Neural crest cell (in vitro differentiated cells): ENCODE data around the gene ARFGEF3. TPM values are rescaled to one million over a fixed set of nuclear protein-coding genes. Genes with fewer than 3 reads are reported as not detected.

Experiments used
- DNase-seq: peaks from one replicate; pipeline ENCODE4 v3.0.0; 2021; ENCODE audit warnings: low read depth, mixed read lengths, low spot score
- H3K27ac Mint-ChIP-seq: one replicate; pipeline ENCODE4 v1.8.0; 2021; ENCODE audit warnings: mild to moderate bottlenecking, mixed read lengths; ENCODE audit not compliant: unreplicated experiment
- H3K27me3 Mint-ChIP-seq: 2 replicates; pipeline ENCODE4 v1.8.0; 2021; ENCODE audit warnings: low read depth, mild to moderate bottlenecking, mixed read lengths
- H3K36me3 Mint-ChIP-seq: 2 replicates; pipeline ENCODE4 v1.8.0; 2021; ENCODE audit warnings: low read depth, mild to moderate bottlenecking, mixed read lengths
- H3K4me1 Mint-ChIP-seq: 2 replicates; pipeline ENCODE4 v1.8.0; 2021; ENCODE audit warnings: mixed read lengths
- H3K4me3 Mint-ChIP-seq: one replicate; pipeline ENCODE4 v1.8.0; 2021; ENCODE audit warnings: mild to moderate bottlenecking, mixed read lengths
- H3K9me3 Mint-ChIP-seq: 2 replicates; pipeline ENCODE4 v1.8.0; 2021; ENCODE audit warnings: mixed read lengths
- CTCF ChIP-seq: fragments of 200-600 bp; sonication (generic); conservative IDR thresholded peaks from 2 replicates; pipeline ENCODE4 v1.5.0; 2021; ENCODE audit warnings: antibody characterized with exemption, mild to moderate bottlenecking
- total RNA-seq: library from RNA; stranded (reverse); gene quantifications from 2 replicates; pipeline ENCODE4 v1.2.1, GENCODE V29; 2021

ARFGEF3 gene
- total RNA-seq, 1 donor from 2014 or later: 0.30 TPM

- H3K4me3 Mint-ChIP-seq: no peak overlapping the region
- no peak for TF ChIP-seq CTCF
- no peaks in the 10 kb centered on the region for H3K27me3 Mint-ChIP-seq
- no peaks in the 10 kb centered on the region for H3K9me3 Mint-ChIP-seq
- no peaks in the 10 kb centered on the region for H3K36me3 Mint-ChIP-seq
- no peak for DNase-seq
- H3K27ac Mint-ChIP-seq: no peak overlapping the region
- H3K4me1 Mint-ChIP-seq: no peaks in the 10 kb centered on the region
These were observed 135.0 kb downstream of the ARFGEF3 start for GRCh38 chr6:138296786-138297185.

DNA sequence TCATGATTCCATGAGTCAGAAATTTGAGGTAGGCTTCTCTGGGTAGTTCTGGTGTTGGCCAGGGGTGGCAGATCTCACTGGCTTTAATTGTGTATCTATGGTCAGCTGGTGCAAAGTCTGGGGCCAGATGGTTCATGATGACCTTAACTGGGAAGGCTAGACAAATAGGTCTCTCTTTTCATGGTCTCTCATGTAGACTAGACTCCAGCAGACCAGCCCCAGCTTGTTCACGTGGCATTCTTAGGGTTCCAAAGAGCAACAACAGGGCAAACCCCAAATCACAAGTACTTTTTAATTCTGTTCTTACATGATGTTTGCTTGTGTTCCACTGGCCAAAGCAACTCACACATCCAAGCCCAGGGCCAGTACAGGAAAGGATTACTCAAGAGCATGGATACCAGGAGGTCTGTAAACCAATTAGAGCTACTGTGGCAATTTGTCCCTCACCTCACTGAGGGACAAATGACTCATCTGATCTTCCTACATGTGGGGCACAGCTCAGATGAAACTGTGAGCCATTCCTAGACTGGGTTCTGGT lies 136.1 kb downstream of the ARFGEF3 start:
- Mint-ChIP-seq H3K4me3 (no peak overlapping the region), H3K9me3 (no peaks in the 10 kb centered on the region), H3K36me3 (no peaks in the 10 kb centered on the region), H3K4me1 (no peaks in the 10 kb centered on the region), H3K27ac (no peak overlapping the region), H3K27me3 (no peaks in the 10 kb centered on the region)
- TF ChIP-seq CTCF: no peak
- no peak for DNase-seq

GRCh38 chr6:138300469-138300868 lies 138.7 kb downstream of the ARFGEF3 start:
- Mint-ChIP-seq H3K36me3 (no peaks in the 10 kb centered on the region), H3K9me3 (no peaks in the 10 kb centered on the region), H3K4me1 (no peaks in the 10 kb centered on the region), H3K27ac (no peak overlapping the region), H3K27me3 (no peaks in the 10 kb centered on the region), H3K4me3 (no peak overlapping the region)
- TF ChIP-seq CTCF: no peak
- no peak for DNase-seq

GRCh38 chr6:138302554-138302953 lies 140.8 kb downstream of the ARFGEF3 start:
- no peaks in the 10 kb centered on the region for H3K36me3 Mint-ChIP-seq
- H3K4me3 Mint-ChIP-seq: no peak overlapping the region

GRCh38 chr6:138307352-138307751 lies 145.6 kb downstream of the ARFGEF3 start:
- Mint-ChIP-seq H3K27ac (no peak overlapping the region), H3K36me3 (no peaks in the 10 kb centered on the region), H3K4me1 (no peaks in the 10 kb centered on the region), H3K9me3 (no peaks in the 10 kb centered on the region), H3K27me3 (no peaks in the 10 kb centered on the region), H3K4me3 (no peak overlapping the region)
- no peak for DNase-seq
- no peak for TF ChIP-seq CTCF

More at GRCh38 chr6:138302554-138302953, 140.8 kb downstream of the ARFGEF3 start:
- Mint-ChIP-seq H3K27me3 (no peaks in the 10 kb centered on the region), H3K27ac (no peak overlapping the region), H3K9me3 (no peaks in the 10 kb centered on the region), H3K4me1 (no peaks in the 10 kb centered on the region)
- no peak for TF ChIP-seq CTCF
- DNase-seq: no peak
